OCI-LY3 (cell line): ENCODE results near the gene ANKRD44.

Experiments used
- H2AFZ ChIP-seq: fragments of 200-600, 300-600 bp; shearing (Covaris generic); 2 replicates; pipeline ENCODE4 v1.6.0; 2014; ENCODE audit warnings: antibody characterized with exemption, low read depth, low read length
- H3K27ac ChIP-seq: fragments of 200-600, 300-600 bp; sonication (generic); 2 replicates; pipeline ENCODE4 v1.5.1; 2014; ENCODE audit warnings: mild to moderate bottlenecking, low read length, moderate library complexity, mixed read lengths
- H3K27me3 ChIP-seq: fragments of 200-600, 300-600 bp; sonication (generic); 2 replicates; pipeline ENCODE4 v1.6.1; 2014; ENCODE audit warnings: low read depth, low read length, mixed read lengths
- H3K36me3 ChIP-seq: fragments of 200-600, 300-600 bp; sonication (generic); replicated peaks from 2 replicates; pipeline ENCODE3; 2014; ENCODE audit warnings: low read depth, low read length, mixed read lengths
- H3K4me1 ChIP-seq: fragments of 300-600, 200-600 bp; sonication (generic); 2 replicates; pipeline ENCODE4 v1.6.1; 2014; ENCODE audit warnings: low read length, mixed read lengths
- H3K4me2 ChIP-seq: fragments of 200-600, 300-600 bp; sonication (generic); 2 replicates; pipeline ENCODE4 v1.6.1; 2014; ENCODE audit warnings: low read length, mixed read lengths
- H3K4me3 ChIP-seq: fragments of 300-600, 200-600 bp; sonication (generic); 2 replicates; pipeline ENCODE4 v1.5.1; 2014; ENCODE audit warnings: antibody characterized with exemption, mild to moderate bottlenecking, low read length, moderate library complexity
- H3K79me2 ChIP-seq: fragments of 300-600, 200-600 bp; shearing (Covaris generic); 2 replicates; pipeline ENCODE4 v1.6.1; 2014; ENCODE audit warnings: mild to moderate bottlenecking, low read length, mixed read lengths
- H3K9ac ChIP-seq: fragments of 300-600, 200-600 bp; shearing (Covaris generic); 2 replicates; pipeline ENCODE4 v1.6.0; 2014; ENCODE audit warnings: mild to moderate bottlenecking, low read length, moderate library complexity
- H3K9me3 ChIP-seq: fragments of 200-600, 300-600 bp; shearing (Covaris generic); 2 replicates; pipeline ENCODE4 v1.6.1; 2014; ENCODE audit warnings: low read length, mixed read lengths; ENCODE audit not compliant: insufficient read depth
- H4K20me1 ChIP-seq: fragments of 200-600, 300-600 bp; sonication (generic); 2 replicates; pipeline ENCODE4 v1.6.1; 2016; ENCODE audit warnings: low read length, mixed read lengths; ENCODE audit not compliant: insufficient read depth
- CTCF ChIP-seq: fragments of 200-600, 300-600 bp; sonication (generic); IDR thresholded peaks from 2 replicates; pipeline ENCODE4 v1.5.1; 2014; ENCODE audit warnings: antibody characterized with exemption, low read length, low read depth
- EZH2phosphoT487 ChIP-seq: fragments of 200-600 bp; shearing (Covaris generic); IDR thresholded peaks from 2 replicates; pipeline ENCODE4 v1.6.1; 2018; ENCODE audit warnings: antibody characterized with exemption, mixed run types, low read depth

Gene ANKRD44

GRCh38 chr2:197297266-197297665 is 13.3 kb downstream of the ANKRD44 start:
- Histone ChIP-seq H3K36me3 (peaks cover 45% of the 10 kb centered on the region), H3K9ac (peak overlapping the region; percentile 57), H3K27me3 (no peaks in the 10 kb centered on the region), H3K4me2 (peak overlapping the region; percentile 69), H3K4me3 (peak overlapping the region; percentile 54), H3K27ac (peak overlapping the region; percentile 92), H2AFZ (no peak overlapping the region), H3K9me3 (peaks cover 5% of the 10 kb centered on the region; the same call in 1 of the 2 replicates), H4K20me1 (no peaks in the 10 kb centered on the region), H3K4me1 (peaks cover 64% of the 10 kb centered on the region), H3K79me2 (peaks cover 72% of the 10 kb centered on the region)
- TF ChIP-seq EZH2phosphoT487 (no peak), CTCF (no peak)

- H3K4me1 ChIP-seq = peaks cover 64% of the 10 kb centered on the region
- peak overlapping the region; percentile 57 for H3K9ac ChIP-seq
- H3K27me3 ChIP-seq = no peaks in the 10 kb centered on the region
- TF ChIP-seq CTCF = no peak
- TF ChIP-seq EZH2phosphoT487 = no peak
- H3K36me3 ChIP-seq = peaks cover 43% of the 10 kb centered on the region
- H3K27ac ChIP-seq = peak overlapping the region; percentile 92
- peaks cover 5% of the 10 kb centered on the region; the same call in 1 of the 2 replicates for H3K9me3 ChIP-seq
- no peaks in the 10 kb centered on the region for H4K20me1 ChIP-seq
- H3K4me2 ChIP-seq = peak overlapping the region; percentile 69
- peak overlapping the region; percentile 54 for H3K4me3 ChIP-seq
- peaks cover 71% of the 10 kb centered on the region for H3K79me2 ChIP-seq
- H2AFZ ChIP-seq = no peak overlapping the region
Observed at GRCh38 chr2:197296835-197297234, 13.7 kb downstream of the ANKRD44 start.

GRCh38 chr2:197294260-197294659 is 16.3 kb downstream of the ANKRD44 start:
- peaks cover 5% of the 10 kb centered on the region; the same call in 1 of the 2 replicates for H3K9me3 ChIP-seq
- H3K4me2 ChIP-seq = peak overlapping the region; percentile 82
- no peaks in the 10 kb centered on the region for H4K20me1 ChIP-seq
- peaks cover 28% of the 10 kb centered on the region for H3K36me3 ChIP-seq
- no peak overlapping the region for H2AFZ ChIP-seq
- peak overlapping the region; percentile 67 for H3K27ac ChIP-seq
- H3K27me3 ChIP-seq = no peaks in the 10 kb centered on the region
- H3K4me3 ChIP-seq = peak overlapping the region; percentile 45
- no peak for TF ChIP-seq EZH2phosphoT487
- TF ChIP-seq CTCF = no peak
- H3K9ac ChIP-seq = peak overlapping the region; percentile 52
- peaks cover 62% of the 10 kb centered on the region for H3K79me2 ChIP-seq
- H3K4me1 ChIP-seq = peaks cover 60% of the 10 kb centered on the region

- TF ChIP-seq CTCF = no peak
- H3K4me1 ChIP-seq = peaks cover 60% of the 10 kb centered on the region
- peak overlapping the region; percentile 82 for H3K4me2 ChIP-seq
- peaks cover 59% of the 10 kb centered on the region for H3K79me2 ChIP-seq
- H3K9ac ChIP-seq = peak overlapping the region; percentile 52
- H3K4me3 ChIP-seq = peak overlapping the region; percentile 45
- no peak overlapping the region; the same call in 1 of the 2 replicates for H2AFZ ChIP-seq
- H3K27ac ChIP-seq = peak overlapping the region; percentile 67
- peaks cover 23% of the 10 kb centered on the region for H3K36me3 ChIP-seq
- H4K20me1 ChIP-seq = no peaks in the 10 kb centered on the region
- H3K27me3 ChIP-seq = no peaks in the 10 kb centered on the region
- peaks cover 5% of the 10 kb centered on the region; the same call in 1 of the 2 replicates for H3K9me3 ChIP-seq
Observed at GRCh38 chr2:197293252-197294007, 17.1 kb downstream of the ANKRD44 start.
